GM19468 (cell line): ENCODE measurements around the gene CDH5.

ENCODE experiments used
- ATAC-seq: cut with Tn5 transposase; IDR thresholded peaks from one replicate; pipeline ENCODE4 v1.9.1; 2021; ENCODE audit warnings: mild to moderate bottlenecking, moderate library complexity, moderate number of reproducible peaks; ENCODE audit not compliant: unreplicated experiment; ENCODE audit errors: extremely low read depth

Gene CDH5

GRCh38 chr16:66372078-66372897 is 5.8 kb downstream of the CDH5 start:
- ATAC-seq, result no peak

DNA sequence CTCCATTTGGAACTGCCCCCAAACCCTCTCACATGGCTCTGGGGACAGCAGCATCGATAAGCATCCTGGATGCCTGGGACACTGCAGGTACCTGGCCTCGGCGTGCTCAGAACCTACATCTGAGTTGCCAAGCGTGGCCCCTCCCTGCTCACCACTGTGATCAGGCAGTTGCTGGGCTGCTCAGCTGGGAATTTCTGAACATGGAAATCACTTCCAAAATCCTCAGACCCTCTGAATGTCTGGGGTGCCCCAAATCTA is 6.3 kb downstream of the CDH5 start:
- no peak for ATAC-seq

- ATAC-seq, result no peak
These were observed 7.2 kb downstream of the CDH5 start for GRCh38 chr16:66373667-66374066.

GRCh38 chr16:66374176-66374575 is 7.7 kb downstream of the CDH5 start:
- no peak for ATAC-seq

DNA sequence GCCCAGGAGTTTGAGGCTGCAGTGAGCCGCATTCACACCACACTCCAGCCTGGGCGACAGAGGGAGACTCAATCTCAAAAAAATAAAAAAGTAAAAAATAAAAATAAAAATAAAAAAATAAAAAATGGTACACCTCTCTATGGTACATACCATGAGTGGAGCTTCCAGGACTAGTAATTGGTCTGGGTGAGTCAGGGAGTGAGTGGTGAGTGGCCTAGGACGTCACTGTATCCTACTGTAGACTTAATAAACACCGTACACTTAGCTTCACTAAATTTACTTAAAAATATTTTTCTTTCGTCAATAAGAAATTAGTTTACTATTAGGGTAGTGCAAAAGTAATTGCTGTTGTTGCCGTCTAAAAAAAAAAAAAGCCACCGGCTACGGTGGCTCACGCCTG is 9.0 kb downstream of the CDH5 start:
- no peak for ATAC-seq

DNA sequence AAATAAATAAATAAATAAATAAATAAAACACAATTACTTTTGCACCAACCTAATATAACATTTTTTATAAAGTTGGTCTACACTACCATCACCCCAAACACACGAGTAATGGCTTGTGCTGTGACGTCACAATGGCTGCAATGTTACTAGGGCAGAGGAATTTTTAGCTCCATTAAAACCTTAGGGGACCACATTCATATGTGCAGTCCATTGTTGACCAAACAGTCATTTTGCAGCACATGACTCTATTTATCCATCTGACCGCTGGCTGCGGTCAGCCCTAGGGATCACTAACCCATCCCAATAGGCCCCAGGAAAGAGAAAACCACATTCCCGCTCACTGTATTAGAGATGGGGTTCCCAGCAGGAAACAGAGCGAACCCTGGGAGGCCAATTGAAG is 9.6 kb downstream of the CDH5 start:
- ATAC-seq, result no peak

DNA sequence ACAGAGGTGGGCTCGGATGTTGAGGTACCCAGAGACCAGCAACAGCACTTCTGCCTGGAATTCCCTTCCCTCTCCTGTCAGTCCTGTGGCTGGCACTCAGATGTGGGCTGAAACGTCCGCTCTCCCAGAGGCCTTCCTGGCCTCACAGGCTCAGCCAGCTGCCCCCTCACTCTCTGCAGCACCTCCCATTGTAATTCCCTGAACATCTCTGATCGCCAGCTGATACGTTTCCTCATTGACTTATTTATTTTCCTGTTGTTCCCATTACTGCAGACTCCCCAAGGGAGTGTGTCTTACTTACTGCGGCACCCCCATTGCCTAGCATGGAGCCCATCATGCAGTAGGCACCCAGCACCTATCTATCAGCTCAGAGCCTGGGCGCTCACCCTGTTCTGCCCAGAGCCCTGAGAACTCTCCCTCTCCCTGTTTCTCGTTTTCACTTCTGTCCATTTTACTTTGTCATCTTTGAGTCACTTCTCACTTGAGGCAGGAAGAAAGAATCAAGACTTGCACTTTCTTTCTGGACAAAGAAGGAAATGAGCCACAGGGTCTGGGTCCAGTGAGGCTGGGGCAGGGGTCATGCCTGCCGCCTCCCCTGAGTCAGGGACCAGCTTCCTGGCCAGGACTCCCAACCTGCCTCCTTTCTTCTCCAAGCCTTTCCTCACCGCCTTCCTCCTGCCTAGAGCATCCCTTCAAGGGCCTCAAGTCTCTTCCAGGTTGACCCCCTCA is 10.2 kb downstream of the CDH5 start:
- ATAC-seq, result no peak

DNA sequence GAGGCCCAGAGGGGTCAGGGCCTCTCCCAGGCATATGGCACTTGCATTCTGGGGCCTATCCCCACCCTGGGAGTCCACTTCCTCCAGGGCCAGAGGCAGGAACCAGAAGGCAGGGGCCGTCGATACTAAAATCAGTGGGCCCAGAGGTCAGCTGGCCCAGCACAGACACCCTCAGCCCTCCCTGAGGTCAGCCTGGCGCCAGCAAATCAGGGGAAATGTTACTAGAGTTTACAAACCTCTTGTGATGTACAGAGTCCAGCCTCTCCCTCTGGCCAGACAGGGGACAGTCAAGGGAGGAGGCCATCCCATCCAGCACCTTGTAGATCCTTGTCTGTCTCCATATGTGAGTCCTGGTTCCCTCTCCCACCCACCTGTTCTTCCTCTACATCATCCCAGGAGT is 10.8 kb downstream of the CDH5 start:
- ATAC-seq, result no peak

GRCh38 chr16:66378741-66379570 is 12.5 kb downstream of the CDH5 start:
- ATAC-seq, result no peak

- no peak for ATAC-seq
These were observed 13.1 kb downstream of the CDH5 start for GRCh38 chr16:66379571-66379941.

GRCh38 chr16:66380421-66380820 is 13.9 kb downstream of the CDH5 start:
- ATAC-seq, result no peak

DNA sequence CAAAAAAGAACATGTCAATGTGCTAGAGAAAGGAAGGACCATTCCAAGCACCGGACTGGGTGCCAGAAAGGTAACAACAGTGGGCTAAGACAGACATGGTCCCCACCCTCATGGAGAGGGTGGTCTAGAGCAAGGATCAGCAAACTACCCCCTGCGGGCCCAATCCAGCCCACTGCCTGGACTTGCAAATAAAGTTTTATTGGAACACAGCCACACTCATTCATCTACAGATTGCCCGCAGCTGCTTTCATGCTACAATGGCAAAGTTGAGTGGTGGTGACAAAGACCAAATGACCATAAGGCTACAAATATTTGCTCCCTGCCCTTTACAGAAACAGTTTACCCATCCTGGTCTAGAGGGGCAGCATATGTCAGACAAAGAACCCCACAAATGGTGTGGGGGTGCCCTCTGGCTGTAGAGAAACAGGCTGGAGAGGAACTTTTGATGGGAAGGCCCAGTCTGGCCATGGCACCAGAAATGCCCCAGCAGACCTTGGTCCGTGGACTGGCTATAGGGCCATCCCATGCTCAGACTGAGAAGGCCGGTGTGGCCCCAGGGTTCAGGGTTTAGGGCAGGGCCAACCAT is 15.2 kb downstream of the CDH5 start:
- ATAC-seq, result no peak

- no peak for ATAC-seq
These were observed 15.9 kb downstream of the CDH5 start for GRCh38 chr16:66382171-66382965.

GRCh38 chr16:66382966-66383299 is 16.4 kb downstream of the CDH5 start:
- no peak for ATAC-seq

- ATAC-seq, result no peak
These were observed 17.1 kb downstream of the CDH5 start for GRCh38 chr16:66383551-66383950.

DNA sequence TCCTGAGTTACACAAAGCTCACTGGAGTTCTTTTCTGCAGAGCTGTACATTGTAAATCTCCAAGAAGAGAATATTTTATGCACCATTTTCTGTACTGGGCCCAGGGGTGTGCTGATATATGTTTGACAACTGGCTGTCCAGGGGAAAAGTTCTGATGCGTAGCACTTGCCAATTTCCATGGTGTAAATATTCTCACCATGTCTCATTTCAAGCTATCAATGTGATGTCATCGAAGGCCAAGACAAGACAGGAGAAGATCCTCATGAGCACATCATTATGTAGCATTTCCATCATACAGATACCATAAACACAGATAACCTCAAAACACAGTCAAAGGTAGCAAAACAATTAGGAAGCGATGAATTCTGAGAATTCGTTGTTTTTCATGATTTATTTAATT is 18.9 kb downstream of the CDH5 start:
- ATAC-seq, result no peak

GRCh38 chr16:66386629-66387622 is 20.4 kb downstream of the CDH5 start:
- ATAC-seq, result no peak

GRCh38 chr16:66387817-66388332 is 21.4 kb downstream of the CDH5 start:
- ATAC-seq, result no peak
